Measurements from ENCODE around the gene NLK. TPM values are rescaled to one million over a fixed set of nuclear protein-coding genes. Genes with fewer than 3 reads are reported as not detected.

NLK gene
- total RNA-seq, 1 experiment from 2014 or later, result 28.0 TPM

- CTCF ChIA-PET, result no interaction called here
Observed at GRCh38 chr17:28166478-28166877, 124.0 kb downstream of the NLK start.

GRCh38 chr17:28169621-28170349, 127.3 kb downstream of the NLK start:
- Histone ChIP-seq H3K27me3 (ENCODE audit: control insufficient read depth, insufficient read depth, low read length) (no peaks in the 10 kb centered on the region), H3K4me3 (ENCODE audit: low read depth in 2 of 2, low read length in 2 of 2) (no peak overlapping the region), H3K4me1 (ENCODE audit: control insufficient read depth, insufficient read depth, low read length) (peaks cover 3% of the 10 kb centered on the region; the same call in 1 of the 2 replicates), H3K27ac (ENCODE audit: low read length) (no peak overlapping the region), H3K36me3 (ENCODE audit: control insufficient read depth, insufficient read depth, low read length) (no peaks in the 10 kb centered on the region; the same call in 1 of the 2 replicates), H3K9me3 (ENCODE audit: control insufficient read depth, insufficient read depth, low read depth, low read length) (no peaks in the 10 kb centered on the region)
- TF ChIP-seq POLR2AphosphoS5 (IDR thresholded peaks at IDR 0.05; ENCODE audit: low read depth, low read length), result no peak
- intact Hi-C loops (cut with micrococcal nuclease; ENCODE audit: unreplicated experiment) (no loop called here), in situ Hi-C loops (cut with HindIII; ENCODE audit: low pct_unique_long_range_greater_than_20kb, low sequenced_read_pairs) (no loop called here)
- no peak for ATAC-seq
- TSS peak; percentile 18 for BruUV-seq (replicated peaks)
- DNase-seq (ENCODE audit: low read depth, low spot score), result no peak
- POLR2A ChIA-PET, result no interaction called here
- CTCF ChIA-PET, result no interaction called here

More at GRCh38 chr17:28166478-28166877, 124.0 kb downstream of the NLK start:
- Histone ChIP-seq H3K27me3 (ENCODE audit: control insufficient read depth, insufficient read depth, low read length) (no peaks in the 10 kb centered on the region), H3K9me3 (ENCODE audit: control insufficient read depth, insufficient read depth, low read depth, low read length) (no peaks in the 10 kb centered on the region), H3K36me3 (ENCODE audit: control insufficient read depth, insufficient read depth, low read length) (no peaks in the 10 kb centered on the region), H3K27ac (ENCODE audit: low read length) (no peak overlapping the region), H3K4me3 (ENCODE audit: low read depth in 2 of 2, low read length in 2 of 2) (no peak overlapping the region), H3K4me1 (ENCODE audit: control insufficient read depth, insufficient read depth, low read length) (no peaks in the 10 kb centered on the region)
- no TSS peak for BruUV-seq (replicated peaks)
- intact Hi-C loops (cut with micrococcal nuclease; ENCODE audit: unreplicated experiment) (no loop called here), in situ Hi-C loops (cut with HindIII; ENCODE audit: low pct_unique_long_range_greater_than_20kb, low sequenced_read_pairs) (no loop called here)
- POLR2A ChIA-PET, result no interaction called here
- ATAC-seq (no peak), DNase-seq (ENCODE audit: low read depth, low spot score) (no peak)
- TF ChIP-seq CTCF (IDR thresholded peaks at IDR 0.05) (no peak), SIN3A (IDR thresholded peaks at IDR 0.05; ENCODE audit: borderline replicate concordance, insufficient read depth, low read depth, low read length) (no peak)

- no peak overlapping the region for H3K27ac ChIP-seq (ENCODE audit: low read length)
- ATAC-seq, result no peak
- ChIA-PET POLR2A (no interaction called here), CTCF (no interaction called here)
- no peak for DNase-seq (ENCODE audit: low read depth, low spot score)
- BruUV-seq (replicated peaks), result no TSS peak
- H3K36me3 ChIP-seq (ENCODE audit: control insufficient read depth, insufficient read depth, low read length), result no peaks in the 10 kb centered on the region; the same call in 1 of the 2 replicates
- no peak overlapping the region for H3K4me3 ChIP-seq (ENCODE audit: low read depth in 2 of 2, low read length in 2 of 2)
- H3K4me1 ChIP-seq (ENCODE audit: control insufficient read depth, insufficient read depth, low read length), result peaks cover 3% of the 10 kb centered on the region; the same call in 1 of the 2 replicates
- H3K27me3 ChIP-seq (ENCODE audit: control insufficient read depth, insufficient read depth, low read length), result no peaks in the 10 kb centered on the region
- in situ Hi-C loops (cut with HindIII; ENCODE audit: low pct_unique_long_range_greater_than_20kb, low sequenced_read_pairs) (no loop called here), intact Hi-C loops (cut with micrococcal nuclease; ENCODE audit: unreplicated experiment) (no loop called here)
- TF ChIP-seq CTCF (IDR thresholded peaks at IDR 0.05), result no peak
- no peak for TF ChIP-seq REST (IDR thresholded peaks at IDR 0.05; ENCODE audit: insufficient read depth in 1 of 2, low read depth in 2 of 2, low read length in 1 of 2)
- no peak for TF ChIP-seq POLR2AphosphoS5 (IDR thresholded peaks at IDR 0.05; ENCODE audit: low read depth, low read length)
- TF ChIP-seq SIN3A (IDR thresholded peaks at IDR 0.05; ENCODE audit: borderline replicate concordance, insufficient read depth, low read depth, low read length), result no peak
- no peak for TF ChIP-seq TCF7L2 (IDR thresholded peaks at IDR 0.05; ENCODE audit: low read depth, low read length)
- no peaks in the 10 kb centered on the region for H3K9me3 ChIP-seq (ENCODE audit: control insufficient read depth, insufficient read depth, low read depth, low read length)
Observed at GRCh38 chr17:28170771-28171170, 128.3 kb downstream of the NLK start.
